Fibroblast of pulmonary artery (primary cell): Measurements from ENCODE around the gene RGS2.

Experiments used
- DNase-seq: peaks from one replicate; pipeline ENCODE4 v3.0.0-alpha.2; 2010; ENCODE audit warnings: low read depth
- H3K4me3 ChIP-seq: replicated peaks from 2 replicates; pipeline ENCODE4 v1.5.1; 2011; ENCODE audit warnings: low read depth, mild to moderate bottlenecking, control low read depth, low read length, moderate library complexity
- CTCF ChIP-seq: IDR thresholded peaks from 2 replicates; pipeline ENCODE4 v1.5.1; 2011; ENCODE audit warnings: mild to moderate bottlenecking, control low read depth, low read length, inconsistent platforms; ENCODE audit errors: missing control alignments

The RGS2 gene

GRCh38 chr1:192821296-192821695 is 12.5 kb downstream of the RGS2 start:
- no peak overlapping the region for H3K4me3 ChIP-seq
- no peak for DNase-seq
- no peak for TF ChIP-seq CTCF

GRCh38 chr1:192824511-192824910 is 15.7 kb downstream of the RGS2 start:
- no peak for TF ChIP-seq CTCF
- DNase-seq, result peak; percentile 51
- no peak overlapping the region for H3K4me3 ChIP-seq

GRCh38 chr1:192826791-192827546 is 18.1 kb downstream of the RGS2 start:
- peak; percentile 47 for DNase-seq
- no peak for TF ChIP-seq CTCF
- no peak overlapping the region for H3K4me3 ChIP-seq

GRCh38 chr1:192830595-192831246 is 21.9 kb downstream of the RGS2 start:
- no peak overlapping the region for H3K4me3 ChIP-seq
- TF ChIP-seq CTCF, result no peak
- DNase-seq, result peak; percentile 17

GRCh38 chr1:192831706-192832355 is 23.0 kb downstream of the RGS2 start:
- TF ChIP-seq CTCF, result no peak
- DNase-seq, result peak; percentile 33
- no peak overlapping the region for H3K4me3 ChIP-seq

GRCh38 chr1:192832492-192832891 is 23.7 kb downstream of the RGS2 start:
- TF ChIP-seq CTCF, result no peak
- DNase-seq, result no peak
- H3K4me3 ChIP-seq, result no peak overlapping the region
